ENCODE measurements around the gene PAPOLB. TPM values are rescaled to one million over a fixed set of nuclear protein-coding genes. Genes with fewer than 3 reads are reported as not detected.
A peak's percentile ranks its signal among the peaks of the same experiment; 100 is the strongest.
"Not testable (repeated sequence)": the region's sequence is repeated elsewhere in the genome, so short reads cannot be mapped to it uniquely, and the experiment has no call there.

Gene PAPOLB
- total RNA-seq = 0.08 TPM
- long read RNA-seq = 0 reads

DNA sequence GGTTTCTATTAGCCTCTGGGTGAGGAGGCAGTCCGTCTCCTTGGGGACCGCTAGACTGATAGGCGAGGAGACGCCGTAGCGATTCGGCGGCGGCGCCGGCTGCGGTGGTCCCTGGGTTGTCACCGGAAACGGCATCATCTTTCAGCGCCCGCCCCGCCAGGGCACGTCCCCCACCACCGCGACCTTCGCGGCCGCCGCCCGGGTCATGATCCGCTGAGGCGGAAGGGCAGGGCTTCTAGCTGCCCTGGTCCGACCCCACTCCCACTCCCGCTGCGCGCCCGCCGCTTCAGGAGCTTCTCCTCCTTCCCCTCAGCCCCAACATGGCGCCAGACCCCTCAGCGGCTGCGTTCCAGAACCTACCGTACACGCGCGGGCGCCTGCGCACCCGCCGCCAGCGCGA lies at the start of gene PAPOLB:
Gene PAPOLB, minus strand, starts transcription at position 358 of the 400 bp plus-strand sequence. Its CDS starts 220 bp downstream, at position 138.
- intact Hi-C loops (cut with DNase I) = no loop called here
- peak; percentile 60 for ATAC-seq
- DNase-seq (ENCODE audit: missing footprints) = peak; percentile 67

DNA sequence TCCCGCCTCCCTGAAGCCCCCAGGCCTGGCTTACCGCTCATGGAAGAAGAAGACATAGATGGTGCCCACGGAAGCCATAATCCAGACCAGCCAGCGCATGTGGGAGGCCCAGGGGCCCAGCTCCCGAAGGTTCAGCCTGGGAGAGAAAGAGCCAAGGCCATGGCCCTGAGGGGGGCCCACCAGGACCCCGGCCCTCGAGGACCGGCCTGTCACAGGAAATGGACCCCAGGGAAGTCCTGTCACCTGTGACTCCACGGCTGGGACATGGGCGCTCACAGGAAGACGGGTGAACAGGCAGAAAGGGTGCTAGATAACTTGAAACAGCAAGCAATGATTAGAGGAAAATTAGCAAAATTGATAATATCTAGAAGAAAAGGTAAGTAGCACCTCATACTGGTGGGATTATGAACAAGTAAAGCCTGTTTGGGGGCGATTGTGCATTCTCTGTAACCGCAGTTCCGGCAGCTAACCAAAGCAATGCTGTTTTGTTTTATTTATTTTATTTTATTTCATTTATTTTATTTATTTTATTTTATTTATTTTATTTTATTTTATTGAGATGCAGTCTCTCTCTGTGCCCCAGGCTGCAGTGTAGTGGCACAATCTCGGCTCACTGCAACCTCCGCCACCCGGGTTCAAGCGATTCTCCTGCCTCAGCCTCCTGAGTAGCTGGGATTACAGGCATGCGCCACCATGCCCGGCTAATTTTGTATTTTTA lies 49.4 kb upstream of the PAPOLB start:
- intact Hi-C loops (cut with DNase I) = no loop called here
- ATAC-seq (no peak), DNase-seq (ENCODE audit: missing footprints) (no peak)

- intact Hi-C loops (cut with DNase I) = no loop called here
- ATAC-seq = no peak
Measured at GRCh38 chr7:4906682-4907081, 44.9 kb upstream of the PAPOLB start.

GRCh38 chr7:4905171-4905570 lies 43.3 kb upstream of the PAPOLB start:
- ATAC-seq = no peak
- intact Hi-C loops (cut with DNase I) = no loop called here
- no peak for DNase-seq (ENCODE audit: missing footprints)

More at GRCh38 chr7:4906682-4907081, 44.9 kb upstream of the PAPOLB start:
- no peak for DNase-seq (ENCODE audit: missing footprints)

DNA sequence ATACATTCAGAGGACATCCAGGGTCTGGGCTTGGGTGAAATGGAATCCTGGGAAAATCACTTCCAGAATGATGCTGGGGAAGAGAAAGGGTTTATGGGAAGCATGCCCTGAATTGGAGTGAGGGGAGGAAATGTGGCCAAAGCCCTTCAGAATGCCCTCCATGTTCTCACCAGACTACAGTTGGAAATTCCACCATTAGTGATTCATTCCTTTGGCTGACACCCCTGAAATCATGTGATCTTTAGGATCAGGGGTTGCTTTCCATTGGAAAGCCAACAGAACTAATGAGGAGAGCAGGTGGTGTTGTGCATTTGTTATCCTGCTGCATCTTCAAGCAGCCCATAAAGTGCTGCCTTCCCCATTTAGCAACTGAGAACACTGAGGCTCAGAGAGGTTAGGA lies 42.5 kb upstream of the PAPOLB start:
- DNase-seq (ENCODE audit: missing footprints) (no peak), ATAC-seq (no peak)
- intact Hi-C loops (cut with DNase I) = no loop called here

- intact Hi-C loops (cut with DNase I) = no loop called here
- ATAC-seq (no peak), DNase-seq (ENCODE audit: missing footprints) (no peak)
Measured at GRCh38 chr7:4895766-4896165, 33.9 kb upstream of the PAPOLB start.

GRCh38 chr7:4894482-4894881 lies 32.7 kb upstream of the PAPOLB start:
- DNase-seq (ENCODE audit: missing footprints) (no peak), ATAC-seq (no peak)
- intact Hi-C loops (cut with DNase I) = no loop called here

GRCh38 chr7:4893929-4894475 lies 32.2 kb upstream of the PAPOLB start:
- no peak for ATAC-seq
- intact Hi-C loops (cut with DNase I) = no loop called here
- DNase-seq (ENCODE audit: missing footprints) = no peak

- DNase-seq (ENCODE audit: missing footprints); ATAC-seq; intact Hi-C loops (cut with DNase I): not testable (repeated sequence)
Measured at GRCh38 chr7:4893188-4893587, 31.4 kb upstream of the PAPOLB start.

DNA sequence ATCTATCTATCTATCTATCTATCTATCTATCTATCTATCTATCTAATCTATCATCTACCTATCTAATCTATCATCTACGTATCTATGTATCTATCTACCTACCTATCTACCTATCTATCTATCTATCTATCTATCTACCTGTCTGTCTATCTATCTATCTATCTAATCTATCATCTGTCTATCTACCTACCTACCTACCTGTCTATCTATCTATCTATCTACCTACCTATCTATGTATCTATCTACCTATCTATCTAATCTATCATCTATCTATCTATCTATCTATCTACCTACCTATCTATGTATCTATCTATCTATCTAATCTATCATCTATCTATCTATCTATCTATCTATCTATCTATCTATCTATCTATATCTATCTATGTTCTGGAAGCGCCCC lies 29.7 kb upstream of the PAPOLB start:
- intact Hi-C loops (cut with DNase I); ATAC-seq; DNase-seq (ENCODE audit: missing footprints): not testable (repeated sequence)

- intact Hi-C loops (cut with DNase I) = no loop called here
- ATAC-seq (no peak), DNase-seq (ENCODE audit: missing footprints) (no peak)
Measured at GRCh38 chr7:4889682-4890081, 27.9 kb upstream of the PAPOLB start.

DNA sequence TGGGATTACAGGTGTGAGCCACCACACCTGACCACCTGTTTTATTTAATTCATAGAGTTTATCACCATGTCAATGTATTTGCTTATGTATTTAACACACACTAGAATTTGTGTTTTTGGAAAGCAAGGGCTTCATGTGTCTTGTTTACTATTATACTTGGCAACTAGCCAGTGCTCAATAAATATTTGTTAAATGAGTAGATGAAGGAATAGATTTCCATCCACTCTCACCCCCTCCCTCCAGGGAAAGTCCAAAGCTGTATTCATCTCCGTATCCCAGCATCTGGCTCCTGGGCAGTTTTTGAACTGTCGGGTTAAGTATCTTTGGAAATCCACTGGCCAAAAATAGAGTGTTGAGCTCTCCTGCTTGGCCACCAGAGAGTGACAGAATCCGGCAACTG lies 26.3 kb upstream of the PAPOLB start:
- no peak for ATAC-seq
- DNase-seq (ENCODE audit: missing footprints) = no peak
- intact Hi-C loops (cut with DNase I) = no loop called here

DNA sequence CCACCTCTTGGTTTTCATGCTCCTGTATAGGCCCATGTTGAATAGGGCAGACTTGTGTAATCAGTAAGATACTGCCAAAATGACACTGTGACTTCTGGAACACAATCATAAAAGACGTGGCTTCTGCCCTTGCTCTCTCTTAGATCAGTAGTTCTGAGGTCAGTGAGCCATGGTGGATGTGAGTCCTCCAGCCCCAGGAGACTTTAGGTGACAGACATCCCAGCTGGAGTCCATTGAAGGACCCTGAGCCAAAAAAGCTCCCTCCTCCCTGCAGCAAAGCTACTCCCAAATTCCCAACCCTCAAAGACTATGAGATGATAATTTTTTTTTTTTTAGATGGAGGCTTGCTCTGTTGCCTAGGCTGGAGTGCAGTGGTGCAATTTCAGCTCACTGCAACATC lies 24.8 kb upstream of the PAPOLB start:
- intact Hi-C loops (cut with DNase I) = no loop called here
- no peak for DNase-seq (ENCODE audit: missing footprints)
- ATAC-seq = no peak

DNA sequence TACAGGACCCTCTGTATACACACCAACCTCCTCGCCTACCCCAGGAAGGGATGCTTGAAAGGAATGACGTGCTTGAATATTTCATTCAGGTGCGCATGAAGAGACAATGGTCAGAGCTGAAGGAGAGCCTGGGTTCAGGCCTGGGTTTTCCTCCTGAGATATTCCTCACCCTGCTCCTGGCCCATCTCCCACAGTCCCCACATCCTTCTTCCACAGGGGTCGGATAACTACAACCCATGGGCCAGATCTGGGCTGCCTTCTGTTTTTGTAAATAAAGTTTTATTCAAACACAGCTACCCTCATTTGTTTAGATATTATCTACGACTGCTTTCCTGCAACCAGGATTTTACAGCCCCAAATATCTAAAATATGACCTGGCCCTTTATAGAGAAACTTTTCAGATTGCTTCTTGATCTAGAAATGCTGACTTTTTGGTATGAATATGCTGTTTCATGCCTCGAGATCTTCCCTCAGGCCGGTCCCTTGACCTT lies 23.5 kb upstream of the PAPOLB start:
- ATAC-seq (no peak), DNase-seq (ENCODE audit: missing footprints) (no peak)
- intact Hi-C loops (cut with DNase I) = no loop called here

DNA sequence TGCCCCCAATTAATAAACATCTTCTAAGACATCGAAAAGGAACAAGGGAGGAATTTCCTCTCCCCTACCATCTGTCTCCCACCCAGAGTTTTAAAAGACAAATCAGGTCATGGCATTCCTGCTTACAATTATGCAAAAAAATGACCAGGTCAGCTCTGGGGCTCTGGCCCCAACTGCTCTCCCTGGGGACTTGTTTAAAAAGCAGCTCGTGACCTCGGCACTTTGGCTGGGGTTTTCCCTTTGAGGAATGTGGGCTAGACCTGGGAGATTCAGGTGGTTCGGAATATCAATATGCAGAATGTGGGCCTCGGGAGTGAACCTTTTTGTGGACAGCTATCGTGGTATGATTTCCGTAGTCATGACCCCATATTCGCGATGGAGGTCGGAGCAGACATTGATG lies 22.3 kb upstream of the PAPOLB start:
- intact Hi-C loops (cut with DNase I) = loop anchor here (5.0 kb wide), 1 partner anchor 47 kb away; no protein-coding TSS in a partner anchor
- DNase-seq (ENCODE audit: missing footprints) (no peak), ATAC-seq (no peak)

GRCh38 chr7:4883372-4884144 lies 21.7 kb upstream of the PAPOLB start, which contains the start of gene RADIL:
TSS of gene RADIL (minus strand) at chr7:4883716. CDS start at chr7:4878139, 5,577 bp downstream.
- intact Hi-C loops (cut with DNase I) = loop anchor here (1.0 to 5.0 kb wide), 2 partner anchors 46 to 85 kb away; no protein-coding TSS in a partner anchor
- DNase-seq (ENCODE audit: missing footprints) = peak; percentile 94
- peak; percentile 96 for ATAC-seq

DNA sequence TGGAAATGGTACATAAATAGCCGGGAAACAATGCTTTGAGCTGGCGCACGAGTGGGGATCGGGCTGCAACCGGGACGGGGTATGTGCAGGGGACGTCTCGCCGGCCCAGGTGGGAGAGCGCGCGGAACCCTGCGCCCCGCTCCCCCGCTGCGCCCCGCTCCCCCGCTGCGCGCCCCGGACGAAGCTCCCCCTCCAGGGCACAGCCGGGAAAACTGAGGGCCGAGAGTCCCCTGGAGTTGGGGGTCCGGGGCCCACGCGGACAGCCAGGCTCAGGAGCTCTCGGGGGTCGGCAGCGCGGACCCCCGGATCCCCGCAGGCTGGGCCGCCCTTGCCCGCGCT lies 21.2 kb upstream of the PAPOLB start:
- ATAC-seq = no peak
- intact Hi-C loops (cut with DNase I) = loop anchor here (1.0 to 5.0 kb wide), 2 partner anchors 46 to 85 kb away; no protein-coding TSS in a partner anchor

DNA sequence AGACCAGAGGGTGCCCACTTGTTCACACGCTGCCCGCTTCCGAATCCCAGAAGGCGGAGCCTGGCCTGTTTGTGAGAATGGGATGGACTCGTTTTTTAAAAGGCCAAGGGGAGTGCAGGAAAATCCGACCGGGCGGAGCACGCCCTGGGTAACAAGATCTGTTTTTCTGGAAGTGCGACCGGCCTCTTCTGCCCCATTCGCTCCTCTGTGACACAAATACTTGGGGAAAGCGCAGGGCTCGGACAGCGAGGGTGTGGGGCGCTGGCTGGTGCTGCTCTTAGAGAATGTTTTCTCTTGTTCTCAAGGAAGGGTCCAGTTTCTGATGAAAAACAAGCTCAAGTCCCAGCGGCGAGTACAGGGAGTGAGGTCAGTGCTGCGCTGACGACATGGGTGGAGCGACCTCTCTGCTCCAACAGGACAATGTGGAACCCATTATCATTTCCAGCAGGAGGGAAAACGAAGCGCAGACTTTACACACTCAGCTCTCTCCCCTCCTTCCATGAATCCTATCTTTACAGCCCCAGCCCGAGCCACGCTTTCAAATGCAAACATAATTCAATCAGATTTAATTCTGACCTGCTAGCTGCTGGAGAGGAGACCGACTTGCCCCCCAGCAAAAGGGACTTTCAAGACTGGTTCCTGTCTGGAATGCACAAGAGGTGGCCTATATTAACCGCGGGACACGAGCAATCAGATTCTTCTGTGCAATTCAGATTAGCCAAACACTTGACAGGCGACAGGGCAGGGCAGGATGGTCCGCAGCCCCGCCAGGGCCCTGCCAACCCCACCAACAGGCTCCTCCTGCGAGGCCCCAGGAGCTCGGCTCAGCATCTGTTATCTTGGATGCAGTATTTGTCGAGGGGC lies 20.6 kb upstream of the PAPOLB start:
- intact Hi-C loops (cut with DNase I) = loop anchor here (1.0 to 5.0 kb wide), 2 partner anchors 45 to 84 kb away; no protein-coding TSS in a partner anchor
- ATAC-seq = peak; percentile 74
- peak; percentile 79 for DNase-seq (ENCODE audit: missing footprints)

More for the DNA sequence above, 21.2 kb upstream of the PAPOLB start:
- no peak for DNase-seq (ENCODE audit: missing footprints)

Measured in Right ventricle myocardium inferior (tissue), 1 donor.